NCI-H510A treated with DMSO at 0.1 percent for 48 hours (cell line): Measurements from ENCODE around the gene TBL3.
"Not testable (repeated sequence)": the region's sequence is repeated elsewhere in the genome, so short reads cannot be mapped to it uniquely, and the experiment has no call there.

ENCODE experiments used
- DNase-seq: peaks from one replicate; lab custom pipeline; 2025; lab: John Stamatoyannopoulos, UW

Gene TBL3

GRCh38 chr16:2001035-2001434 is 29.2 kb downstream of the TBL3 start:
- no peak for DNase-seq

GRCh38 chr16:2001456-2002355 is 29.9 kb downstream of the TBL3 start:
- DNase-seq = no peak

- DNase-seq = no peak
These were observed 30.8 kb downstream of the TBL3 start for GRCh38 chr16:2002406-2003230.

DNA sequence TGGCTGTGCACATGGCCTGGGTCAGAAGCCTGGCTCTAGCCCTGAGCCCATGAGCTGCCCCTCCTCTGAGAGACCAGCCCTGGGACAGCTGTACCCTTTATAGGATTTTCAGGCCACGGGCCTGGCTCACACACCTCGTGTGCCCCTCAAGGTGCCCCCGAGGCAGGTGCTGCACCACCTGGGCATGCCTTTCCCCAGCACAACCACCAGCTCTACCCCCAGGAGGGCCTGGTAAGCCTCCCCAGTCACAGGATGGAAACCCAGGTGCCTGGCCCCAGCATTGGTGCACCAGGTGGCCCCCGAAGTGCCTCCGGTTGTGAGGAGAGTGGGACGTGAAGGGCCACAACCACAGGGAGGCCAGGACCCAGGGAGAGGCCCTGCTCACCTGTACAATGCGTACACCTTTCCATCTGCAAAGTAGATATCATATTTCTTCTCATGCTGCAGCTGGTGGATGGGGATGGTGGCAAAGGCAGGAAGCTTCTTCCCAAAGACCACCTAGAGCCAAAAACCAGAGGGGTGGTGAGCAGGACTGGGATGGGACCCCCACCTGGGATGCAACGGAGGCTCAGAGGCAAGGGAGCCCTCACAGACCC is 31.5 kb downstream of the TBL3 start:
- DNase-seq = no peak

GRCh38 chr16:2003827-2004641 is 32.2 kb downstream of the TBL3 start:
- DNase-seq = peak; percentile 68

GRCh38 chr16:2004795-2005517 is 33.1 kb downstream of the TBL3 start:
- no peak for DNase-seq

- no peak for DNase-seq
These were observed 33.8 kb downstream of the TBL3 start for GRCh38 chr16:2005646-2006045.

GRCh38 chr16:2006317-2006716 is 34.5 kb downstream of the TBL3 start:
- no peak for DNase-seq

DNA sequence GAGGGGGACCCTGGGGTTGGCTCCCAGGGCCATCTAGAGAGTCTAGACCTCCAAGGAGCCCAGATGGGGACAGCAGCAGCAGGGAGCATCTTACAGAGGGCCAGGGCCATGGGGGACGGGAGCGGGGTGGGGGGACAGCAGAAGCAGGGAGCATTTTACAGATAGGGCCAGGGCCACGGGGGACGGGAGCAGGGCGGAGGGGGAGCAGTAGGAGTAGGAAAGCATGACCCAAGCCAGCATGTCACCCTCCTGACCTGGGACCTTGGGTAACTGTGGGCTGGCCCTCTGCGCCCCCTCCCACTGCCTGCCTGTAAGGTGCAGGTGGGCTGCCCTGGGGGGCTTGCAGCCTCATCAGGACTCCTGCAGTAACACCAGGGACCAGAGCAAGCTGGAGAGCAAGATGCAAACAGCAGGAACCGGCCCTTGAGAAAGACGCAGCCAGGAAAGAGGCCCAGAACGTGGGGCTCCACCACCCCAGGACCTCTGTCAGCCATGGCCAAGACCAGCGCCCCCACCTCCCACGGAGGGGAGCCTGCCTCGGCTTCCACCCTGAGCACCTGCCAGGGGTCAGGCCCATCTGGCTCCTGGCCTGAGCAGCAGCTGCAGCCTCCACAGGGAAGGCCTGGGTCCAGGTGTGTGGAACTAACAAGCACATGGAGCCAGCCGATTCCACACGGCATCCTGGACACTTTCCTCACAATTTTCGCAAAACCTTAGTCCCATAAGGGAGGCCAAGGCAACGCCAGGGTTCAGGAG is 35.4 kb downstream of the TBL3 start:
- DNase-seq = no peak

- DNase-seq = no peak
These were observed 36.2 kb downstream of the TBL3 start for GRCh38 chr16:2008009-2008526.

GRCh38 chr16:2008631-2009163 is 36.8 kb downstream of the TBL3 start:
- DNase-seq = no peak

- DNase-seq = no peak
These were observed 37.4 kb downstream of the TBL3 start for GRCh38 chr16:2009164-2009711.

- peak; percentile 47 for DNase-seq
These were observed 38.1 kb downstream of the TBL3 start, which contains the start of gene ZNF598 for GRCh38 chr16:2009791-2010510. ZNF598 (minus strand) TSS chr16:2009821.

DNA sequence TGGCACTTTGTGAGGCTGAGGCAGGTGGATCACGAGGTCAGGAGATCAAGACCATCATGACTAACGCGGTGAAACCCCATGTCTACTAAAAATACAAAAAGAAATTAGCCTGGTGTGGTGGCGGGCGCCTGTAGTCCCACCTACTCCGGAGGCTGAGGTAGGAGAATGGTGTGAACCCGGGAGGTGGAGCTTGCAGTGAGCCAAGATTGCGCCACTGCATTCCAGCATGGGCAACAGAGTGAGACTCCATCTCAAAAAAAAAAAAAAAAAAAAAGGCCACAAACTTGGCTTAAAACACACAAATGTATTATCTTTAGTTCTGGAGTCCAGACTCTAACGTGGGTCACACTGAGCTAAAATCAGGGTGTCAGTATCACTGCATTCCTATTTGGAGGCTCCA is 39.9 kb downstream of the TBL3 start:
- not testable (repeated sequence) for DNase-seq

GRCh38 chr16:2013527-2013926 is 41.7 kb downstream of the TBL3 start:
- DNase-seq = no peak

GRCh38 chr16:2015117-2015946 is 43.5 kb downstream of the TBL3 start:
- DNase-seq = no peak

GRCh38 chr16:2015947-2016208 is 44.0 kb downstream of the TBL3 start:
- DNase-seq = no peak

DNA sequence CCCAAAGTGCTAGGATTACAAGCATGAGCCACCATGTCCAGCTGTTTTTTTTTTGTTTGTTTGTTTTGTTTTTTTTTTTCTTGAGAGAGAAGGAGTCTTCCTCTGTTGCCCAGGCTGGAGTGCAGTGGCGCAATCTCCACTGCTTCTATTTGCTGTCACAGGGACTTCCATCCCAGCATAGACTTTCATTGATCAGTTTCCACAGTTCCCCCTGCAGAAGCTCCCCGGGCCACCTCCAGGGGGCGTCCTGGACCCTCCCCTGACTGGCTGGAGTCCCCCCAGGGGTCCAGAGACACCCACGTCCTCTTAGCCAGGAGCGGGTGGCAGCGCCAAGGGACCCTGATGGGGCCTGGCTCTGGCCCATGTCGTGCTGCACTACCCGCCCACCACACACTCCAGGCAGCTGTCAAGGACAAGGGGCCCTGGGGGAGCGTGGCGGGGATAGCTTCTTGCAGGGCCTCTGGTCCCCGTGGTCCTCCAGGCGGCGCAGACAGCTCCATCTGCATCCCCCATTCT is 44.6 kb downstream of the TBL3 start:
- no peak for DNase-seq
